HL-60 (cell line): ENCODE measurements around the gene SLC51B.
"Not testable (repeated sequence)": the region's sequence is repeated elsewhere in the genome, so short reads cannot be mapped to it uniquely, and the experiment has no call there.

Experiments
- POLR2AphosphoS5 ChIP-seq: IDR thresholded peaks from 2 replicates; pipeline ENCODE4 v1.6.1; 2012; ENCODE audit warnings: low read depth
- TF ChIP-seq, protein P1 (sequence below): IDR thresholded peaks from one replicate; pipeline ENCODE4 v1.5.1; 2011; ENCODE audit warnings: low read length, control low read depth, inconsistent platforms; ENCODE audit not compliant: insufficient read depth

DNA sequence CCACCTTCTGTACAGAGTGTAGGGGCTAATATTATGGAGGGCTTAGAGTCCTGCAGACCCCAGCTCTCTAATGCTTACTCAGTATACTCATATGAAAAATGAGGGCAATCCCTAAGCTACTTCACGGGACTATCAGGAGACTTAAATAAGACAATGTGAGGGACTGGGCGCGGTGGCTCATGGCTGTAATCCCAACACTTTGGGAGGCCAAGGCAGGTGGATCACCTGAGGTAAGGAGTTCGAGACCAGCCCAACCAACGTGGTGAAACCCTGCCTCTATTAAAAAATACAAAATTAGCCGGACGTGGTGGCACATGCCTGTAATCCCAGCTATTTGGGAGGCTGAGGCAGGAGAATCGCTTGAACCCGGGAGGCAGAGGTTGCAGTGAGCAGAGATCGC is 54.6 kb downstream of the SLC51B start:
- TF ChIP-seq, protein P1, sequence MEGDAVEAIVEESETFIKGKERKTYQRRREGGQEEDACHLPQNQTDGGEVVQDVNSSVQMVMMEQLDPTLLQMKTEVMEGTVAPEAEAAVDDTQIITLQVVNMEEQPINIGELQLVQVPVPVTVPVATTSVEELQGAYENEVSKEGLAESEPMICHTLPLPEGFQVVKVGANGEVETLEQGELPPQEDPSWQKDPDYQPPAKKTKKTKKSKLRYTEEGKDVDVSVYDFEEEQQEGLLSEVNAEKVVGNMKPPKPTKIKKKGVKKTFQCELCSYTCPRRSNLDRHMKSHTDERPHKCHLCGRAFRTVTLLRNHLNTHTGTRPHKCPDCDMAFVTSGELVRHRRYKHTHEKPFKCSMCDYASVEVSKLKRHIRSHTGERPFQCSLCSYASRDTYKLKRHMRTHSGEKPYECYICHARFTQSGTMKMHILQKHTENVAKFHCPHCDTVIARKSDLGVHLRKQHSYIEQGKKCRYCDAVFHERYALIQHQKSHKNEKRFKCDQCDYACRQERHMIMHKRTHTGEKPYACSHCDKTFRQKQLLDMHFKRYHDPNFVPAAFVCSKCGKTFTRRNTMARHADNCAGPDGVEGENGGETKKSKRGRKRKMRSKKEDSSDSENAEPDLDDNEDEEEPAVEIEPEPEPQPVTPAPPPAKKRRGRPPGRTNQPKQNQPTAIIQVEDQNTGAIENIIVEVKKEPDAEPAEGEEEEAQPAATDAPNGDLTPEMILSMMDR = not testable (repeated sequence)
- not testable (repeated sequence) for TF ChIP-seq POLR2AphosphoS5
